Pulmonary artery endothelial cell (primary cell): ENCODE measurements around the gene ATRNL1. TPM values are rescaled to one million over a fixed set of nuclear protein-coding genes. Genes with fewer than 3 reads are reported as not detected.
"Not testable (repeated sequence)": the region's sequence is repeated elsewhere in the genome, so short reads cannot be mapped to it uniquely, and the experiment has no call there.

Experiments
- DNase-seq: peaks from one replicate; pipeline ENCODE4 v3.0.0-alpha.2; 2011; ENCODE audit warnings: low read depth, low spot score
- total RNA-seq: library from RNA; depleted of rRNA; stranded (reverse); fragments of >200 nt; gene quantifications from 2 replicates; pipeline ENCODE4 v1.2.3, GENCODE V29; 2014

The ATRNL1 gene
- total RNA-seq, 1 donor from 2014 or later: 0.07 TPM

- DNase-seq: no peak
Measured at GRCh38 chr10:115219203-115219602, 126.0 kb downstream of the ATRNL1 start.

- DNase-seq: no peak
Measured at GRCh38 chr10:115222039-115222438, 128.9 kb downstream of the ATRNL1 start.

- no peak for DNase-seq
Measured at GRCh38 chr10:115239761-115240160, 146.6 kb downstream of the ATRNL1 start.

GRCh38 chr10:115250784-115251183, 157.6 kb downstream of the ATRNL1 start:
- DNase-seq: no peak

GRCh38 chr10:115253765-115254164, 160.6 kb downstream of the ATRNL1 start:
- not testable (repeated sequence) for DNase-seq

- no peak for DNase-seq
Measured at GRCh38 chr10:115272482-115272881, 179.3 kb downstream of the ATRNL1 start.

- no peak for DNase-seq
Measured at GRCh38 chr10:115278294-115278693, 185.1 kb downstream of the ATRNL1 start.

- DNase-seq: no peak
Measured at GRCh38 chr10:115295213-115295805, 202.1 kb downstream of the ATRNL1 start.

- DNase-seq: no peak
Measured at GRCh38 chr10:115300080-115300479, 206.9 kb downstream of the ATRNL1 start.

GRCh38 chr10:115319669-115320068, 226.5 kb downstream of the ATRNL1 start:
- not testable (repeated sequence) for DNase-seq

GRCh38 chr10:115321360-115321759, 228.2 kb downstream of the ATRNL1 start:
- DNase-seq: no peak

GRCh38 chr10:115328331-115328730, 235.2 kb downstream of the ATRNL1 start:
- no peak for DNase-seq

- DNase-seq: no peak
Measured at GRCh38 chr10:115335366-115335765, 242.2 kb downstream of the ATRNL1 start.

- DNase-seq: no peak
Measured at GRCh38 chr10:115355162-115355760, 262.1 kb downstream of the ATRNL1 start.

GRCh38 chr10:115367920-115368319, 274.8 kb downstream of the ATRNL1 start:
- not testable (repeated sequence) for DNase-seq

GRCh38 chr10:115379064-115379463, 285.9 kb downstream of the ATRNL1 start:
- DNase-seq: no peak

GRCh38 chr10:115384665-115385064, 291.5 kb downstream of the ATRNL1 start:
- DNase-seq: no peak

GRCh38 chr10:115390607-115391006, 297.4 kb downstream of the ATRNL1 start:
- no peak for DNase-seq

GRCh38 chr10:115398026-115398425, 304.9 kb downstream of the ATRNL1 start:
- DNase-seq: no peak

- DNase-seq: no peak
Measured at GRCh38 chr10:115402699-115403098, 309.5 kb downstream of the ATRNL1 start.

- not testable (repeated sequence) for DNase-seq
Measured at GRCh38 chr10:115405838-115406237, 312.7 kb downstream of the ATRNL1 start.

- no peak for DNase-seq
Measured at GRCh38 chr10:115409347-115409746, 316.2 kb downstream of the ATRNL1 start.

- DNase-seq: no peak
Measured at GRCh38 chr10:115417585-115418265, 324.6 kb downstream of the ATRNL1 start.
